PC-9 (cell line): Measurements from ENCODE around the gene C1QTNF1. TPM values are rescaled to one million over a fixed set of nuclear protein-coding genes. Genes with fewer than 3 reads are reported as not detected.

ENCODE experiments used
- BruUV-seq: library from RNA; stranded (reverse); fragments of 400-500 nt; replicated peaks from 2 replicates; lab custom pipeline; 2021; lab: Mats Ljungman, UMichigan
- CTCF ChIA-PET: fragments of 300-600 bp; sonication (Branson Sonifier 250); formaldehyde crosslinking; loops from one replicate; lab custom pipeline; 2022; ENCODE audit warnings: antibody characterized with exemption; lab: Charles Lee
- POLR2A ChIA-PET: fragments of 300-600 bp; sonication (Branson Sonifier 250); formaldehyde crosslinking; loops from one replicate; lab custom pipeline; 2022; ENCODE audit warnings: antibody characterized with exemption; ENCODE audit not compliant: unreplicated experiment; lab: Charles Lee
- DNase-seq, 2 experiments: peaks; one replicate each; pipeline versions ENCODE4 v3.0.0 to v3.0.0-alpha.2; 2015 to 2022; ENCODE audit warnings: mixed read lengths in 1 of 2
- H2AFZ ChIP-seq: fragments of 200-600 bp; sonication (generic); 2 replicates; pipeline ENCODE4 v1.8.1; 2017; ENCODE audit warnings: antibody characterized with exemption
- H3F3A ChIP-seq: fragments of 200-600 bp; sonication (generic); 2 replicates; pipeline ENCODE4 v1.8.1; 2017; ENCODE audit warnings: antibody characterized with exemption, mild to moderate bottlenecking, low read depth; ENCODE audit not compliant: insufficient read depth
- H3K27ac ChIP-seq: fragments of 200-600 bp; sonication (generic); 2 replicates; pipeline ENCODE4 v1.6.1; 2016; ENCODE audit warnings: mixed run types
- H3K27me3 ChIP-seq: fragments of 200-600 bp; sonication (generic); 2 replicates; pipeline ENCODE4 v1.6.1; 2016; ENCODE audit warnings: low read depth, mixed run types; ENCODE audit not compliant: insufficient read depth
- H3K36me3 ChIP-seq: fragments of 200-600 bp; sonication (generic); 2 replicates; pipeline ENCODE4 v1.6.1; 2016; ENCODE audit warnings: low read depth, mixed run types
- H3K4me1 ChIP-seq: fragments of 200-600 bp; sonication (generic); replicated peaks from 2 replicates; pipeline ENCODE4 v1.6.1; 2016; ENCODE audit warnings: mixed run types; ENCODE audit not compliant: insufficient read depth
- H3K4me2 ChIP-seq: fragments of 200-600 bp; sonication (generic); 2 replicates; pipeline ENCODE4 v1.6.1; 2017; ENCODE audit warnings: mixed run types
- H3K4me3 ChIP-seq: fragments of 200-600 bp; sonication (generic); 2 replicates; pipeline ENCODE4 v1.6.1; 2016; ENCODE audit warnings: mixed run types
- H3K79me2 ChIP-seq: fragments of 200-600 bp; sonication (generic); 2 replicates; pipeline ENCODE4 v1.6.1; 2017; ENCODE audit warnings: low read depth, mixed run types
- H3K9me2 ChIP-seq: fragments of 200-600 bp; sonication (generic); 2 replicates; pipeline ENCODE4 v1.8.1; 2017; ENCODE audit warnings: mild to moderate bottlenecking; ENCODE audit not compliant: insufficient read depth
- H3K9me3 ChIP-seq: fragments of 200-600 bp; sonication (generic); 2 replicates; pipeline ENCODE4 v1.8.1; 2016; ENCODE audit warnings: low read depth; ENCODE audit not compliant: insufficient read depth
- H4K20me1 ChIP-seq: fragments of 200-600 bp; sonication (generic); 2 replicates; pipeline ENCODE4 v1.8.1; 2017; ENCODE audit not compliant: insufficient read depth
- EZH2 ChIP-seq: fragments of 200-600 bp; sonication (generic); IDR thresholded peaks from 2 replicates; pipeline ENCODE4 v1.8.0; 2017; ENCODE audit warnings: antibody characterized with exemption, low read depth
- intact Hi-C: fragments of 100-400 bp; cut with micrococcal nuclease; formaldehyde crosslinking; loops from one replicate; pipeline ENCODE4 v1.10.0; 2022; ENCODE audit not compliant: unreplicated experiment
- total RNA-seq: library from RNA; stranded (reverse); gene quantifications from 2 replicates; pipeline ENCODE4 v1.2.3, GENCODE V29; 2021
- TF ChIP-seq, protein P1 (sequence below): fragments of 200-600 bp; sonication (generic); conservative IDR thresholded peaks from 2 replicates; pipeline ENCODE4 v1.6.1; 2017; ENCODE audit warnings: mixed run types, antibody characterized with exemption, mild to moderate bottlenecking, moderate library complexity

The C1QTNF1 gene
- total RNA-seq, 1 experiment from 2014 or later = 3.4 TPM

DNA sequence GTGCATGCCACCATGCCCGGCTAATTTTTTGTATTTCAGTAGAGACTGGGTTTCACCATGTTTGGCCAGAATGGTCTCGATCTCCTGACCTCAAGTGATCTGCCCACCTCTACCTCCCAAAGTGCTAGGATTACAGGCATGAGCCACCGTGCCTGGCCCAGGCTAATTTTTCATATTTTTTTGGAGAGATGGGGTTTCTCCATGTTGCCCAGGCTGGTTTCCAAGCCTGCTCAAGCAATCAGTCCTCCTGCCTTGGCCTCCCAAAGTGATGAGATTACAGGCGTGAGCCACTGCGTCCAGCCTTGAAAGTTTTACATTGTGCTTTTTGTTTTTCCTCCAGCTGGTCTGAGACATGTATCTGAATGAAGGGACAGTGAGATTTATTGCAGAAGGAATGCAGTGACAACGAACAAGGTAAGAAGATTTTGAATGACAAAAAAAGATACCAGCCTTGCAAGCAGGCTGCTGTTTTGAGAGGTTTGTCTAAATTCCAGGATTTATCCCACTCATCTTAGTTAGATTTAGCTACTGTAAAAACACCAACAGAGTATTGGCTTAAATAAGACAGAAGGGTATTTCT lies 47.3 kb downstream of the C1QTNF1 start:
- peaks cover 17% of the 10 kb centered on the region for H3K4me1 ChIP-seq
- no peaks in the 10 kb centered on the region for H3K79me2 ChIP-seq
- H2AFZ ChIP-seq = no peak overlapping the region
- no peaks in the 10 kb centered on the region for H3K9me2 ChIP-seq
- H3K36me3 ChIP-seq = no peaks in the 10 kb centered on the region
- BruUV-seq = no TSS peak
- peaks cover 9% of the 10 kb centered on the region; the same call in 1 of the 2 replicates for H3F3A ChIP-seq
- no peak overlapping the region for H3K4me3 ChIP-seq
- no peak overlapping the region for H3K27ac ChIP-seq
- POLR2A ChIA-PET = no interaction called here
- no peak overlapping the region for H3K4me2 ChIP-seq
- DNase-seq = no peak
- no peaks in the 10 kb centered on the region for H3K27me3 ChIP-seq
- TF ChIP-seq, protein P1, sequence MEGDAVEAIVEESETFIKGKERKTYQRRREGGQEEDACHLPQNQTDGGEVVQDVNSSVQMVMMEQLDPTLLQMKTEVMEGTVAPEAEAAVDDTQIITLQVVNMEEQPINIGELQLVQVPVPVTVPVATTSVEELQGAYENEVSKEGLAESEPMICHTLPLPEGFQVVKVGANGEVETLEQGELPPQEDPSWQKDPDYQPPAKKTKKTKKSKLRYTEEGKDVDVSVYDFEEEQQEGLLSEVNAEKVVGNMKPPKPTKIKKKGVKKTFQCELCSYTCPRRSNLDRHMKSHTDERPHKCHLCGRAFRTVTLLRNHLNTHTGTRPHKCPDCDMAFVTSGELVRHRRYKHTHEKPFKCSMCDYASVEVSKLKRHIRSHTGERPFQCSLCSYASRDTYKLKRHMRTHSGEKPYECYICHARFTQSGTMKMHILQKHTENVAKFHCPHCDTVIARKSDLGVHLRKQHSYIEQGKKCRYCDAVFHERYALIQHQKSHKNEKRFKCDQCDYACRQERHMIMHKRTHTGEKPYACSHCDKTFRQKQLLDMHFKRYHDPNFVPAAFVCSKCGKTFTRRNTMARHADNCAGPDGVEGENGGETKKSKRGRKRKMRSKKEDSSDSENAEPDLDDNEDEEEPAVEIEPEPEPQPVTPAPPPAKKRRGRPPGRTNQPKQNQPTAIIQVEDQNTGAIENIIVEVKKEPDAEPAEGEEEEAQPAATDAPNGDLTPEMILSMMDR = no peak
- no peak for TF ChIP-seq EZH2
- CTCF ChIA-PET = no interaction called here
- intact Hi-C loops = no loop called here
- no peaks in the 10 kb centered on the region for H4K20me1 ChIP-seq
- H3K9me3 ChIP-seq = no peaks in the 10 kb centered on the region

DNA sequence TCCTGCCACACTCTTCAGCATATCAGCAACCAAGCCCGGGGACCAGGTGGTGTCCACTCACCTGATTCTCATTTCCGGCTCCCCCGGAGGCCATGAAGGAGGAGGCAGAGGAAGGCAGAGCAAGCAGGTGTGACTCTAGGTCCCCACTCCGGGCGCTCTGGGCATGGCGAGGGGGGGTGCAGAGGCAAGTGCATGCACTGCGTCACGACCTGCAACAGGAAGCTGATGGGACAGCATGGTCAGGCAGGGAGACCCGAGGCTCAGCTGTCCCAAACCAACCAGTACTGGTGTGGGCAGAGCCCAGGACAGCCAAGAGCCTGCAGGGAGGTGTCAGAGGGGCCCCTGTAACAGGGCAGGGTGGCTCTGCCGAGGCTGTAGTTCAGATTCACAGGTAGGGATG lies 48.6 kb downstream of the C1QTNF1 start:
- H3K9me3 ChIP-seq = no peaks in the 10 kb centered on the region
- H2AFZ ChIP-seq = no peak overlapping the region
- H3K27ac ChIP-seq = no peak overlapping the region
- H3K9me2 ChIP-seq = no peaks in the 10 kb centered on the region
- H3K27me3 ChIP-seq = no peaks in the 10 kb centered on the region
- H3F3A ChIP-seq = peaks cover 9% of the 10 kb centered on the region; the same call in 1 of the 2 replicates
- H3K36me3 ChIP-seq = no peaks in the 10 kb centered on the region
- H4K20me1 ChIP-seq = no peaks in the 10 kb centered on the region
- no peak overlapping the region for H3K4me3 ChIP-seq
- no peak overlapping the region for H3K4me2 ChIP-seq
- TF ChIP-seq EZH2 = no peak
- TF ChIP-seq, protein P1 = no peak
- CTCF ChIA-PET = interaction anchor here (0.6 kb wide), 1 partner anchor 204 kb away, joined by 4 read pairs; no protein-coding TSS in a partner anchor
- DNase-seq = no peak
- H3K4me1 ChIP-seq = peaks cover 17% of the 10 kb centered on the region
- POLR2A ChIA-PET = no interaction called here
- intact Hi-C loops = no loop called here
- no peaks in the 10 kb centered on the region for H3K79me2 ChIP-seq
- BruUV-seq = no TSS peak

DNA sequence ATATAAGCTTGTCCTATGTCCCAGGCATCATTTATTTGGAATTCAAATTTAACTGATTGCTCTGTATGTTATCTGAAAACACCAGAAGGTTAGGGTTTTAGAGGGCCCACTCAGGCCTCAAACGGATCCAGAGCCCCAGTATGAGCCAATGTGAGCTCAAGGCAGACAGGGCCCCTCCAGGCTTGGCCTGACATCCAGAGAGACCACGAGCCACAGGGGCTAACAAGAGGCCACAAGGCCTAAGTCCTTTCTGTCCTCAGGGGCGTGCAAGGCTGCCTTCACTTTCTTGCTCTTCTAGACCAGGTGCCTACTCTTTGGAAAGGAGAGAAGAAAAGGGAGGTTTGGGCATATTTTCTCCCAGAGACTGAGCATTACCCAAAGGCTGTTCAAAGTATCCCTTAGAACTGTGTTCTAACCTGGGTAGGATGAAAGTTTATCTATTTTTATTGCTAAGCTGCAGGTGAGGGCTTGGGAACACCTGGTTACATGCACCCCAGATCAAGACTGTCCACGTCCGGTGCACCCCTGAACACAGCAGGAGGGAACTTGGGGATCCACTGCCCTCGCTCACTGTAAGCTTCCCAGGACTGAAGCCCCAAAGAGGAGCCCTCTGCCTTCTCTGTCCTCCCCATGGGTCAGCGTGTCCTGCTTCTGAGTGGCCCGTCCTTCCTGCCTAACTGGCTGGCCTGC lies 49.2 kb downstream of the C1QTNF1 start:
- BruUV-seq = no TSS peak
- no peaks in the 10 kb centered on the region for H3K9me3 ChIP-seq
- peaks cover 9% of the 10 kb centered on the region; the same call in 1 of the 2 replicates for H3F3A ChIP-seq
- H3K4me2 ChIP-seq = peak overlapping the region; percentile 66
- no peaks in the 10 kb centered on the region for H4K20me1 ChIP-seq
- H3K36me3 ChIP-seq = no peaks in the 10 kb centered on the region
- CTCF ChIA-PET = interaction anchor here (0.6 kb wide), 1 partner anchor 204 kb away, joined by 4 read pairs; no protein-coding TSS in a partner anchor
- TF ChIP-seq EZH2 = no peak
- TF ChIP-seq, protein P1 = no peak
- H3K27ac ChIP-seq = no peak overlapping the region
- H3K9me2 ChIP-seq = no peaks in the 10 kb centered on the region
- no peak for DNase-seq
- peaks cover 17% of the 10 kb centered on the region for H3K4me1 ChIP-seq
- no peaks in the 10 kb centered on the region for H3K79me2 ChIP-seq
- no peak overlapping the region for H2AFZ ChIP-seq
- no peak overlapping the region for H3K4me3 ChIP-seq
- POLR2A ChIA-PET = interaction anchor here (0.5 kb wide), 1 partner anchor 63 kb away, joined by 3 read pairs; no protein-coding TSS in a partner anchor
- no peaks in the 10 kb centered on the region for H3K27me3 ChIP-seq
- intact Hi-C loops = no loop called here
